Stimulated activated CD8-positive, alpha-beta memory T cell treated with anti-CD3 and anti-CD28 coated beads, Interleukin-12 subunit alpha, Interleukin-12 subunit beta, amount 100 ng/mL, for 4 hours (primary cell): Measurements from ENCODE around the gene KERA.
"Not testable (repeated sequence)": the region's sequence is repeated elsewhere in the genome, so short reads cannot be mapped to it uniquely, and the experiment has no call there.

ENCODE experiments used
- DNase-seq: peaks from one replicate; pipeline ENCODE4 v3.0.0-alpha.2; 2020; ENCODE audit warnings: low read depth

KERA gene

DNA sequence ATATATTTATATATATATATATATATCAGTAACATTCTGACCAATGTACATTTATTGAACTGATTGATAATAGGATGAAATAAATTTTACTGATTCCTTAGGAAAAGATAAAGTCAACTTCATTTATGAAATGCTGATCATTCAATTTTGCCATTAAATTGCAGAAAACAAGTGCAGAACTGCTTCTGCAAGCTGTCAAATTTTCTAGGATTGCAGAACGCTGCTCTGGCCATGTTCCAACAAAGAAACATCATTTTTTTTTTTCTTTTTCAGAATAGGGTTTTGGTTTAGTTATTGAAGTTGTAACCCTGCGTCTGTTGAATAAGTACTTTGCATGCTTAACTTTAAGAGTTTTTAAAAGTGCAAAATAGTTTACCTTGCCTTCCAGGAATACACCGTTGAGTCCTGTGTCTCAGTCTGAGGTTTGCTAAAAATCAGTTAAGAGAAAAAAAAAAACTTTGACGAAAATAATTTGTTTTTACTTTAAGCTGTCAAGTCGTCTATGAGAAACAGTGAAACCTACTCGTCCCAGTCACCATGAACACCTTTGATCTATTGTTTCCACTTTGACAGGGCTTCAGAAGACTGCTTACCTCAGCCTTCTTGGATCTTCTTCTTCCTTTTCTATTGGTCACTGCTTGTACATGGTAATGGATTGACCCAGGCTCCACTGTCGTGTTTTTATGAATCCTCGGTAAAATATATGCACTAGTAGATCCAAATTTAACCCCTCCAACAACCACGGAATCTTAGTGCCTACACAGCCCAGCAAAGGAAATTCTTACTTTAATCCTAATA lies at the start of gene KERA:
TSS of gene KERA (minus strand) at position 657 of the 798 bp plus-strand sequence. CDS start 1,743 bp downstream, outside the sequence.
- DNase-seq, result no peak

GRCh38 chr12:91106283-91106682 lies 48.5 kb upstream of the KERA start:
- DNase-seq, result no peak

DNA sequence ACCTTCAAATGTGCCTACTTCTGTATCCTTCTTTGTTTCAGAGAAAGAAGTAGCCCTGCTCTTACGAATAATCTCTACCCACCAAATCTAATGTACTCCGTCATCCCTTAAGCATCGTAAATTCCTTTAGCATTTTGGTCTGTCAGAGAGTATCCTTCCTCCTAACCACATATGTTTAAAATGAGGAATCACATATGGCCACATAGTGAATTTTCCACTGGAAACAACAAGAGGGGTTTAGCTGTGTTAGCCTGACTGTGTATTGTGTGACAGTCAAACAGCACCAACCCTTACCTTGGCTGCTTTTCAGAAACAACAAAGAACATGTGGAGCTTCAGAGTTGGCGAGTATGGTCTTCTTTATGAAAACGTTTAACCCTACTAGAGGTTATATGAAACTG lies 48.0 kb upstream of the KERA start:
- DNase-seq, result no peak

DNA sequence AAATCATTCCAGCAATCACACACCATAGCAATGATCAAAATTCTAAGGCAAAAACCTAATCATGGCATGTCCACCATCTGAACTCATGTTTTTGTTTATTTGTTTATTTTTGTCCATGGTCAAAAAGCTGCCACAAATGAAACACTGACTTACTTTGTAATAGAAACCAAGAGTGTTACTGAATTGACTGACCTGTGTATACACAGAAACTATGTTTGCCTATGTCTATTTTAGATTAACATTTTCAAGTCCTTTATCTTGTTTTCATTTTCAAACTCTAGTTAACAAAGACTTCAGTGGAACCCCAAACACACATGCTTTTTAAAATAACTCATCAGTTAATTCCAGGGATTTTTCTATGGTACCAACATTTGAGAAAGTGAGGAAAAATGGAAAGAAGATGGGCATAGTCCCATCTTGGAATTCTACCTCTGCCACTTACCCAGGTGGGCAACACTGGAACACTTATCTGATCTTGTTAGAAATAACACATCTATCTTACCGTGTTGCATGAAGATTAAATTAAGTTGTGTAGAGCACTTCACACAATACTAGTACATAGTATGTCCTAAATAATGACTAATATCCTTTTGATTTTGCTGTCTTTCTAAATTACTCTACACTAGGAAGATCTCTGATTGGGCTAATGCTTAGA lies 47.1 kb upstream of the KERA start:
- no peak for DNase-seq

DNA sequence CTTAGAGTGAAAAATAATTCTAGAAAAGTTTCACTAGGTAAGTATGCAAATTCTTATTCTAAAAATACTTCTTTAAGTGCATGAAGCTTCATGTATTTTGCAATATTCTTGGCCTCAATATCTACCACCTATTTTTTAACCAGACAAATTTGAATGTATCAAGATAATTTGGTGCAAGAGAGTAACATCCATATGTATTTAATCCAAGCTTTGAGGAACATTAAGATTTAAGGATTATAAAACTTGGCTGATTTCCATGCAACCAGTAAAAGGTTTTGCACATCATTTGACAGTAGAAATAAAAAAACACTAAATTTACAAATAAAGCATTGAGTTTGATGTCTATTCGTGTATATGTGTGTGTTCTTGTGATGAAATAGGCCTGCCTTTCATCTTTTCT lies 45.8 kb upstream of the KERA start:
- no peak for DNase-seq

- DNase-seq, result no peak
Observed at GRCh38 chr12:91103101-91103500, 45.3 kb upstream of the KERA start.

DNA sequence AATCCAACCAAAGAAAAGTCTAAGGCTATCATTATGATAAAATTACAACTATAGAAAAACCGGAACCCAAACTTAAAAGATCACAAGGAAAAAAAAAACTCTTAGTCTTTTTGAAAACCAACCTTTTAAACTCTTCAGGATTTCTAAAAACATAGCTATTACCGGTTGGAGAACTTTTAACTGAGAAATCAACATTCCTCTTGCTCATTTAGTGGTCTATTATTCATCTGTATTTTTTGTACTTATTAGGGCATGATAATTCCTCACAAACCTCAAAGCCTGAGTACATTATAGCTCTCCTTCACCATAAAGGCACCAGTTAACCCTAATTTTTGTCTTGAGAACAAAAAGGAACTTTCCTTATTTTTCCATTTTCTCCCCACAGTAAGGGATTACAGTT lies 43.1 kb upstream of the KERA start:
- DNase-seq, result no peak

GRCh38 chr12:91099836-91100235 lies 42.0 kb upstream of the KERA start:
- DNase-seq, result no peak

DNA sequence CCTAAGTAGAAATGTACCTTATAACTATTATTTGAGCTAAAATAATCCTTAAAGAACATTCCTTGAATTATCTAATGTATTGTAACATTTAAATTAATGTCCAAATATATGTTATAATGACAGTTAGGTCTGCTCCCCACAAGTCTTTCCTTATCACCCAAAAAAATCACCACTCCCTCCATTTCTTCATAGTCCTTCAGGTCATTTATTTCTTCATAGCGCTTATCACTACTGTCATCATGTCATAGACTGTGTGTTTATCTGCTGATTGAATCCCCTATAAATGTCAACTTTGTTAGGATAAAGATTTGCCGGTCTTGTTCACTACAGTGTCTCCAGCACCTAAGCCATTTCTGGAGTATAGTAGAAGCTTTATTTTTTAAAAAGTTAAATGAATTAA lies 41.5 kb upstream of the KERA start:
- no peak for DNase-seq

DNA sequence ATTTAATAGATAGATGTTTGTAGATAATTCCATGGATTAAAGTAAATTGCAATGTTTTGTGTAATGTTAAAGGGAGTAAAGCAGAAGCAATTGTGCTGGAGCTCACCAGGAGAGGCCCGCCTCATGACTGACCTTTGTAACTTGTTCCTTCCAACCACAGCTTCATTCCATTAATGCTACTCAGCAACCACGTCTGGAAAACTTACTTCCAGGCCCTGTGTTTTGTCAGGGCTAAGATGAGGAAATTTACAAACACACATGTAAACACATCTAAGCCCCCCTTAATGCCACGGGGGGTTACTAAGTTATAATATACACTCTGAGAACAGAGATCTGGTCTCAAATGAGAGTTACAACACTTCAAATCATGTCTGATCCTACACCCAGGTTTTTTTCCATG lies 41.1 kb upstream of the KERA start:
- DNase-seq, result no peak

DNA sequence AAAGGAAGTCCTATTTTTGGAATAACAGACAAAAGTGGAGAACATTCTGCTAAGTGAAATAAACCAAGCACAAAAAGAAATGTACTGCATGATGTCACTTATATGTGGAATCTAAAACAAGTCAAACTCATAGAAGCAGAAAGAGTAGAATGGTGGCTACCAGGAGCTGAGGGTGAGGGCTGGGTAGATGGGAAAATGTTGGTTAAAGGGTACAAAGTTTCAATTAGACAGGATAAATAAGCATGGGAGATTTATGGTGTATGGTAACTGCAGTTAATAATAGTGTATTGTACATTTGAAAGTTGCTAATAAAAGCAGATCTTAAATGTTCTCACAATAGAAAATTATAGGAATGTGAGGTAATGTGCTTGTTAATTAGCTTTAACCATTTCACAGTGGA lies 40.6 kb upstream of the KERA start:
- no peak for DNase-seq

DNA sequence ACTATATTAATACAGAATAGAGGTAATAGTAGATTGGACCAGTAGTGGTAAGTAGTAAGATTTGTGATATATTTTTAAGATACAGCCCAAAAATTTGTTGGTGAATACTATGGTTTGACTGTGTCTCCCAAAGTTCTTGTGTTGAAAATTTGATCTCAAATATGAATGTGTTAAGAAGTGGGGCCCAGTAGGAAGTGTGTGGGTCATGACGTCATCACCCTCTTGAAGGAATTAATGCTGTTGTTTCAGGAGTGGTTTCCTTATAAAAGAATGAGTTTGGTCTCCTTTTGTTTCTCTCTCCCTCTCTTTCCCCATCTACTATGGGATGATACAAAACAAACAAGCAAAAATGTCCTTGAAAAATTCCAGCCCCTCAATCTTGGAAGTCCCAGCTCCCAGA lies 37.1 kb upstream of the KERA start:
- DNase-seq, result no peak

GRCh38 chr12:91094032-91094662 lies 36.3 kb upstream of the KERA start:
- no peak for DNase-seq

- no peak for DNase-seq
Observed at GRCh38 chr12:91093341-91093740, 35.5 kb upstream of the KERA start.

- no peak for DNase-seq
Observed at GRCh38 chr12:91091916-91092715, 34.3 kb upstream of the KERA start.

GRCh38 chr12:91089953-91090352 lies 32.1 kb upstream of the KERA start:
- not testable (repeated sequence) for DNase-seq

GRCh38 chr12:91080041-91080440 lies 22.2 kb upstream of the KERA start:
- DNase-seq, result no peak

GRCh38 chr12:91078501-91078900 lies 20.7 kb upstream of the KERA start:
- no peak for DNase-seq

- DNase-seq, result no peak
Observed at GRCh38 chr12:91077228-91077954, 19.6 kb upstream of the KERA start.

DNA sequence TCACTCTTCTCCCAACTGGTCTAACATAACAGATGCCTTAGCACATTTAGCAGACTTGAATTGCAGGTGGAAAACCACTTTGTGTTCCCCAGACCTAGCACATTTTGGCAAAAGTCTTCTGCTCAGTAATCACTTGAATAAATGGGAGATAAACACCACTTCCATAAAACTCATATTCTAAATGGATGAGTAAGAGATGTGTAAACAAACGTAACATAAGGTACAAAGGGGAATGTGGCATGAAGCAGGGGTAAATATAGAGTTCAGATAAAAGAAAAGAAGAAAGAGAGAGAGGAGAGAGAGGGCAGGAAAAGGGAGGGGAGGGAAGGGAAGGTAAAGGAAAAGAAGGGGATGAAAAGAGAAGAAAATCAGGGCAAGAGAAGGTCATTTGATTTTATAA lies 17.0 kb upstream of the KERA start:
- no peak for DNase-seq

GRCh38 chr12:91074154-91074709 lies 16.4 kb upstream of the KERA start:
- no peak for DNase-seq
